ENCODE results near the gene RPTOR. TPM values are rescaled to one million over a fixed set of nuclear protein-coding genes. Genes with fewer than 3 reads are reported as not detected.
A peak's percentile ranks its signal among the peaks of the same experiment; 100 is the strongest.
"Not testable (repeated sequence)": the region's sequence is repeated elsewhere in the genome, so short reads cannot be mapped to it uniquely, and the experiment has no call there.

The RPTOR gene
- total RNA-seq, 1 donor from 2014 or later: 11.7 TPM

- DNase-seq (ENCODE audit: low read depth in 2 of 2): no peak
These were observed 148.9 kb downstream of the RPTOR start for GRCh38 chr17:80693511-80693910.

- DNase-seq (ENCODE audit: low read depth in 2 of 2): no peak
These were observed 149.7 kb downstream of the RPTOR start for GRCh38 chr17:80694085-80694991.

- DNase-seq (ENCODE audit: low read depth in 2 of 2): peak in 1 of 2 donors; percentile 52
These were observed 150.6 kb downstream of the RPTOR start for GRCh38 chr17:80694992-80695912.

- DNase-seq (ENCODE audit: low read depth in 2 of 2): no peak
These were observed 151.3 kb downstream of the RPTOR start for GRCh38 chr17:80695979-80696378.

- DNase-seq (ENCODE audit: low read depth in 2 of 2): no peak
These were observed 151.8 kb downstream of the RPTOR start for GRCh38 chr17:80696456-80696855.

- no peak for DNase-seq (ENCODE audit: low read depth in 2 of 2)
These were observed 152.3 kb downstream of the RPTOR start for GRCh38 chr17:80696964-80697363.

- peak in 1 of 2 donors; percentile 15 for DNase-seq (ENCODE audit: low read depth in 2 of 2)
These were observed 153.7 kb downstream of the RPTOR start for GRCh38 chr17:80698297-80698696.

- not testable (repeated sequence) for DNase-seq (ENCODE audit: low read depth in 2 of 2)
These were observed 154.6 kb downstream of the RPTOR start for GRCh38 chr17:80699205-80699604.

- DNase-seq (ENCODE audit: low read depth in 2 of 2): no peak
These were observed 157.1 kb downstream of the RPTOR start for GRCh38 chr17:80701730-80702129.

- DNase-seq (ENCODE audit: low read depth in 2 of 2): no peak
These were observed 157.9 kb downstream of the RPTOR start for GRCh38 chr17:80702315-80703141.

- DNase-seq (ENCODE audit: low read depth in 2 of 2): no peak
These were observed 158.5 kb downstream of the RPTOR start for GRCh38 chr17:80703142-80703478.

- DNase-seq (ENCODE audit: low read depth in 2 of 2): no peak
These were observed 159.8 kb downstream of the RPTOR start for GRCh38 chr17:80704381-80704819.

- no peak for DNase-seq (ENCODE audit: low read depth in 2 of 2)
These were observed 160.3 kb downstream of the RPTOR start for GRCh38 chr17:80704894-80705293.

- no peak for DNase-seq (ENCODE audit: low read depth in 2 of 2)
These were observed 161.3 kb downstream of the RPTOR start for GRCh38 chr17:80705988-80706387.

GRCh38 chr17:80706463-80706867 lies 161.8 kb downstream of the RPTOR start:
- no peak for DNase-seq (ENCODE audit: low read depth in 2 of 2)

- DNase-seq (ENCODE audit: low read depth in 2 of 2): no peak
These were observed 163.8 kb downstream of the RPTOR start for GRCh38 chr17:80708480-80708879.

- no peak for DNase-seq (ENCODE audit: low read depth in 2 of 2)
These were observed 164.6 kb downstream of the RPTOR start for GRCh38 chr17:80709090-80709695.

GRCh38 chr17:80710714-80711302 lies 166.2 kb downstream of the RPTOR start:
- DNase-seq (ENCODE audit: low read depth in 2 of 2): no peak

GRCh38 chr17:80712089-80712488 lies 167.5 kb downstream of the RPTOR start:
- DNase-seq (ENCODE audit: low read depth in 2 of 2): no peak

GRCh38 chr17:80712606-80713005 lies 168.0 kb downstream of the RPTOR start:
- DNase-seq (ENCODE audit: low read depth in 2 of 2): no peak
